OCI-LY7 (cell line): ENCODE measurements around the gene APBB1IP. TPM values are rescaled to one million over a fixed set of nuclear protein-coding genes. Genes with fewer than 3 reads are reported as not detected.

Experiments used
- BruUV-seq: library from RNA; stranded (reverse); fragments of 400-500 nt; replicated peaks from 2 replicates; lab custom pipeline; 2021; lab: Mats Ljungman, UMichigan
- CTCF ChIA-PET: fragments of 300-600 bp; sonication (Branson Sonifier 250); formaldehyde crosslinking; loops from one replicate; lab custom pipeline; 2022; ENCODE audit warnings: antibody characterized with exemption; ENCODE audit not compliant: unreplicated experiment; lab: Charles Lee
- POLR2A ChIA-PET: fragments of 300-600 bp; sonication (Branson Sonifier 250); formaldehyde crosslinking; loops from one replicate; lab custom pipeline; 2022; ENCODE audit warnings: antibody characterized with exemption; lab: Charles Lee
- DNase-seq: peaks from one replicate; pipeline ENCODE4 v3.0.0-alpha.2; 2015; ENCODE audit warnings: low spot score
- H2AFZ ChIP-seq: fragments of 200-600 bp; sonication (generic), shearing (Covaris generic); 2 replicates; pipeline ENCODE4 v1.6.1; 2014; ENCODE audit warnings: mild to moderate bottlenecking, antibody characterized with exemption, low read length, moderate library complexity
- H3K27ac ChIP-seq: fragments of 200-600 bp; sonication (generic); 2 replicates; pipeline ENCODE4 v1.5.1; 2014; ENCODE audit warnings: mixed run types, low read depth, mild to moderate bottlenecking, moderate library complexity, low read length, inconsistent platforms; ENCODE audit not compliant: poor library complexity, severe bottlenecking
- H3K36me3 ChIP-seq: fragments of 200-600 bp; sonication (generic); 2 replicates; pipeline ENCODE4 v1.6.1; 2014; ENCODE audit warnings: mild to moderate bottlenecking, antibody characterized with exemption, low read length, moderate library complexity, mixed read lengths; ENCODE audit not compliant: insufficient read depth
- H3K4me1 ChIP-seq: fragments of 200-600 bp; sonication (generic); 2 replicates; pipeline ENCODE4 v1.5.1; 2014; ENCODE audit warnings: mild to moderate bottlenecking, low read length; ENCODE audit not compliant: insufficient read depth, poor library complexity, severe bottlenecking
- H3K4me2 ChIP-seq: fragments of 200-600 bp; sonication (generic); 2 replicates; pipeline ENCODE4 v1.6.1; 2014; ENCODE audit warnings: mild to moderate bottlenecking, low read length
- H3K4me3 ChIP-seq: fragments of 200-600 bp; sonication (generic); 2 replicates; pipeline ENCODE4 v1.5.1; 2014; ENCODE audit warnings: mild to moderate bottlenecking, low read depth, low read length; ENCODE audit not compliant: poor library complexity, severe bottlenecking
- H3K79me2 ChIP-seq: fragments of 200-600 bp; sonication (generic); 2 replicates; pipeline ENCODE4 v1.6.1; 2016; ENCODE audit warnings: low read depth, mild to moderate bottlenecking, low read length, moderate library complexity, mixed read lengths; ENCODE audit not compliant: insufficient read depth
- H3K9me2 ChIP-seq: fragments of 200-600 bp; sonication (generic); 2 replicates; pipeline ENCODE4 v1.6.1; 2016; ENCODE audit warnings: mild to moderate bottlenecking, low read length, mixed read lengths; ENCODE audit not compliant: insufficient read depth
- H3K9me3 ChIP-seq: fragments of 200-600 bp; sonication (generic); 2 replicates; pipeline ENCODE4 v1.6.1; 2014; ENCODE audit warnings: mild to moderate bottlenecking, mixed run types, low read length, mixed read lengths
- H4K20me1 ChIP-seq: fragments of 200-600 bp; sonication (generic); 2 replicates; pipeline ENCODE4 v1.6.1; 2014; ENCODE audit warnings: mild to moderate bottlenecking, antibody characterized with exemption, low read length, moderate library complexity, mixed read lengths; ENCODE audit not compliant: insufficient read depth
- EZH2phosphoT487 ChIP-seq: fragments of 200-600 bp; sonication (generic); IDR thresholded peaks from 2 replicates; pipeline ENCODE4 v1.6.1; 2018; ENCODE audit warnings: low read depth, borderline replicate concordance, mild to moderate bottlenecking, mixed run types, antibody characterized with exemption, low read length, moderate library complexity, mixed read lengths
- intact Hi-C: fragments of 100-400 bp; cut with micrococcal nuclease; formaldehyde crosslinking; loops from one replicate; pipeline ENCODE4 v1.10.0; 2022; ENCODE audit not compliant: unreplicated experiment
- total RNA-seq, 2 experiments: library from RNA; depleted of rRNA in 1 of 2; stranded (reverse); fragments of >200 nt in 1 of 2; shearing (Covaris generic) in 1 of 2; gene quantifications; 2 replicates each; pipeline ENCODE4 v1.2.3, GENCODE V29; 2014 to 2022
- TF ChIP-seq, protein P1 (sequence below): fragments of 200-600 bp; sonication (generic); conservative IDR thresholded peaks from 2 replicates; pipeline ENCODE4 v1.5.1; 2014; ENCODE audit warnings: mild to moderate bottlenecking, antibody characterized with exemption, low read length, moderate library complexity, mixed read lengths

The APBB1IP gene
- total RNA-seq, 2 experiments from 2014 or later, result 65.8 to 167 TPM

DNA sequence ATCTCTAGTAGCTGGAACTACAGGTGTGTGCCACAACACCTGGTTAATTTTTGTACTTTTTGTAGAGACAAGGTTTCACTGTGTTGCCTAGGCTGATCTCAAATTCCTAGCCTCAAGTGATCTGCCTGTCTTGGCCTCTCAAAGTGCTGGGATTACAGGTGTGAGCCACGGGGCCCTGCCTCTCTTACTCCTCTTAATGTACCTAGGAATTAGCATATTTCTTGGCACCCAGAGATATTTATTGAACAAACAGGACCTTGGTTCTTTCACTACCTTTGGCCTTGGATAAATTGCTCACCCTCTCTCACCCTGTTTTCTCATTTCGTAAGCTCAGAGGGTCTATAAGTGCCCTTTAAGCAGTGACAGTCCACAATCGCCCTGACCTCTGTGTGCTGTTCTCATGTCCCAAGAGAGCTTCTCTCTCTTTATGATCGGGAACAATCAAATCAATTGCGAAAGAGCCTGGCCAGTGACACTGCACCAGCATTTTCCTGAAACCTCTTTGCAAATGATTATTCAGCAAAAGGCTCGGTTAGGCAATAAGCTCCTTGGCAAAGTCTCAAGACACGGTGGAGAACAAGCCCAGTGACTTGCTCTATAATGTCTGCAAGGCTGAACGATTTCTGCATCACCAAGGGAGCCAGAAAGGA lies 117.7 kb downstream of the APBB1IP start:
- 0 out of 2 replicates have a peak, but pooled peaks cover 5% of the 10 kb centered on the region for H4K20me1 ChIP-seq
- BruUV-seq, result no TSS peak
- ChIA-PET POLR2A (interaction anchor here (1.6 kb wide), 1 partner anchor 222 kb away, joined by 3 read pairs; no protein-coding TSS in a partner anchor), CTCF (interaction anchor here (0.5 kb wide), 1 partner anchor 49 kb away, joined by 3 read pairs; no protein-coding TSS in a partner anchor)
- no peaks in the 10 kb centered on the region for H3K4me1 ChIP-seq
- DNase-seq, result no peak
- H3K79me2 ChIP-seq, result no peaks in the 10 kb centered on the region
- H3K4me2 ChIP-seq, result no peak overlapping the region
- H3K9me2 ChIP-seq, result no peaks in the 10 kb centered on the region
- H3K27ac ChIP-seq, result peak overlapping the region; percentile 15
- no peak for TF ChIP-seq EZH2phosphoT487
- TF ChIP-seq, protein P1, sequence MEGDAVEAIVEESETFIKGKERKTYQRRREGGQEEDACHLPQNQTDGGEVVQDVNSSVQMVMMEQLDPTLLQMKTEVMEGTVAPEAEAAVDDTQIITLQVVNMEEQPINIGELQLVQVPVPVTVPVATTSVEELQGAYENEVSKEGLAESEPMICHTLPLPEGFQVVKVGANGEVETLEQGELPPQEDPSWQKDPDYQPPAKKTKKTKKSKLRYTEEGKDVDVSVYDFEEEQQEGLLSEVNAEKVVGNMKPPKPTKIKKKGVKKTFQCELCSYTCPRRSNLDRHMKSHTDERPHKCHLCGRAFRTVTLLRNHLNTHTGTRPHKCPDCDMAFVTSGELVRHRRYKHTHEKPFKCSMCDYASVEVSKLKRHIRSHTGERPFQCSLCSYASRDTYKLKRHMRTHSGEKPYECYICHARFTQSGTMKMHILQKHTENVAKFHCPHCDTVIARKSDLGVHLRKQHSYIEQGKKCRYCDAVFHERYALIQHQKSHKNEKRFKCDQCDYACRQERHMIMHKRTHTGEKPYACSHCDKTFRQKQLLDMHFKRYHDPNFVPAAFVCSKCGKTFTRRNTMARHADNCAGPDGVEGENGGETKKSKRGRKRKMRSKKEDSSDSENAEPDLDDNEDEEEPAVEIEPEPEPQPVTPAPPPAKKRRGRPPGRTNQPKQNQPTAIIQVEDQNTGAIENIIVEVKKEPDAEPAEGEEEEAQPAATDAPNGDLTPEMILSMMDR, result no peak
- H3K4me3 ChIP-seq, result no peak overlapping the region
- H3K9me3 ChIP-seq, result no peaks in the 10 kb centered on the region
- no peak overlapping the region for H2AFZ ChIP-seq
- peaks cover 99% of the 10 kb centered on the region for H3K36me3 ChIP-seq
- intact Hi-C loops, result no loop called here

DNA sequence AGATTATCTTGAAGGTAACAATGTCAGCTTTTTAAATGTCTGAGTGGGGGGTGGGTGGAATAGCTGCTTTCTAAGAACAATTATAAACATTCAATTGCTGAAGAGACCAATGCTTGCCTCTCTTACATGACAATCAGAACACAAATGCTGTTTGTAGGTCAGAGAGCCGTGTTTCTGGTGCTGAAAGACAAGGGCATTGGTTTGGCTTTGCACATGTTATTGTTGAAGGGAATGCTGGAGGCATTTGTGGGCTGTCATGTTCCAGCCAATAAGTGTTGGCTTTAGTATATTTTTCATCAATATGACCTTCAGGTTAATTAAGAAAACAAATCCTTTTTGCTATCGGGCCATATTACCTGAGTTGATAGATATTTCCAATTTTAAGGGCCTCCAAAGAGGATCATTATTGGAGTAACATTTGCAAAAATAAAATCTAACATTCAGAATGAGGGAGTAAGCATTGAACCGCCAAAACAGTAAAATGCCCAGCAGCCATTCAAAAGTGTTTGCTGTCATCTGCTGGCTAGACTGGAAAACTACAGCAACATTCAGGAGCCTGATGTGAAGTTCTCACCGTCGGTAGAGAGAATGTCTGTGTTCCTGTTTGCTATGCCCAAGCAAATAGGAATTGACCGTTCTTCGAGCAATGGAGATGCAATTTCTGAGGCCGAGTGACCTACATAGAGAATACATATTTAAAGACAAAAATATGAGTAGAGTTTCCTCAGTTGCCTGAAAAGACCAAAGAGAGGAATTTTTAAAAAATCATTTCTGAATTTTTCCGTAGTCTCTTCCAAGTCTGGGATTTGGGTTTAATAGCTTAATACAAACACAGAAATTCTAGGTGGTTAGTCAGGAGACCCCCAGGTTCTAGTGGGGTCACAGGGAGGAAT lies 118.9 kb downstream of the APBB1IP start:
- intact Hi-C loops, result loop anchor here (1.0 kb wide), 2 partner anchors 119 to 222 kb away; partner anchors contain the start of gene APBB1IP
- CTCF ChIA-PET, result no interaction called here
- Histone ChIP-seq H3K4me1 (no peaks in the 10 kb centered on the region), H3K36me3 (peaks cover 97% of the 10 kb centered on the region), H3K9me3 (no peaks in the 10 kb centered on the region), H3K4me2 (no peak overlapping the region), H2AFZ (no peak overlapping the region), H3K4me3 (no peak overlapping the region), H3K27ac (peak overlapping the region; percentile 15), H3K9me2 (no peaks in the 10 kb centered on the region), H4K20me1 (0 out of 2 replicates have a peak, but pooled peaks cover 5% of the 10 kb centered on the region), H3K79me2 (no peaks in the 10 kb centered on the region)
- peak; percentile 67 for DNase-seq
- no TSS peak for BruUV-seq
- TF ChIP-seq, protein P1, result peak; percentile 94
- no peak for TF ChIP-seq EZH2phosphoT487
- POLR2A ChIA-PET, result no interaction called here
